Parathyroid adenoma (tissue), 2 donors: ENCODE measurements around the gene MAN2A1.

Source experiments
- H2AFZ ChIP-seq: fragments of 300-600 bp; sonication (generic); one replicate; pipeline ENCODE4 v1.7.0; 2017; ENCODE audit warnings: antibody characterized with exemption, mild to moderate bottlenecking
- H3K27ac ChIP-seq: fragments of 300-600 bp; sonication (generic); one replicate; pipeline ENCODE4 v1.7.0; 2017
- H3K27me3 ChIP-seq: fragments of 300-600 bp; sonication (generic); one replicate; pipeline ENCODE4 v1.7.0; 2017; ENCODE audit warnings: low read length; ENCODE audit not compliant: control insufficient read depth, insufficient read depth
- H3K36me3 ChIP-seq: fragments of 300-600 bp; sonication (generic); one replicate; pipeline ENCODE4 v1.7.0; 2017; ENCODE audit warnings: low read length; ENCODE audit not compliant: control insufficient read depth, insufficient read depth
- H3K4me1 ChIP-seq: fragments of 300-600 bp; sonication (generic); one replicate; pipeline ENCODE4 v1.7.0; 2017; ENCODE audit warnings: control low read depth
- H3K4me2 ChIP-seq: fragments of 300-600 bp; sonication (generic); one replicate; pipeline ENCODE4 v1.7.0; 2017; ENCODE audit warnings: low read length
- H3K4me3 ChIP-seq: fragments of 300-600 bp; sonication (generic); one replicate; pipeline ENCODE4 v1.7.0; 2017; ENCODE audit warnings: low read depth, low read length
- H3K79me2 ChIP-seq: fragments of 300-600 bp; sonication (generic); one replicate; pipeline ENCODE4 v1.7.0; 2017; ENCODE audit warnings: control low read depth
- H3K9ac ChIP-seq: fragments of 300-600 bp; sonication (generic); one replicate; pipeline ENCODE4 v1.7.0; 2017; ENCODE audit warnings: mild to moderate bottlenecking
- H3K9me3 ChIP-seq: fragments of 300-600 bp; sonication (generic); one replicate; pipeline ENCODE4 v1.7.0; 2017; ENCODE audit warnings: low read length; ENCODE audit not compliant: control insufficient read depth
- TF ChIP-seq, protein P1 (sequence below): fragments of 300-600 bp; sonication (generic); IDR thresholded peaks from one replicate; pipeline ENCODE4 v1.7.0; 2017; ENCODE audit warnings: antibody characterized with exemption, mild to moderate bottlenecking
- donor health status: primary hyperparathyroidism.

MAN2A1 gene

GRCh38 chr5:109711673-109712072 is 21.9 kb downstream of the MAN2A1 start:
- Histone ChIP-seq H3K27me3 (no peaks in the 10 kb centered on the region), H3K4me1 (peaks cover 2% of the 10 kb centered on the region), H2AFZ (no peak overlapping the region), H3K9ac (no peak overlapping the region), H3K36me3 (no peaks in the 10 kb centered on the region), H3K27ac (no peak overlapping the region), H3K79me2 (peaks cover 4% of the 10 kb centered on the region), H3K4me3 (no peak overlapping the region), H3K9me3 (no peaks in the 10 kb centered on the region), H3K4me2 (no peak overlapping the region)
- TF ChIP-seq, protein P1, sequence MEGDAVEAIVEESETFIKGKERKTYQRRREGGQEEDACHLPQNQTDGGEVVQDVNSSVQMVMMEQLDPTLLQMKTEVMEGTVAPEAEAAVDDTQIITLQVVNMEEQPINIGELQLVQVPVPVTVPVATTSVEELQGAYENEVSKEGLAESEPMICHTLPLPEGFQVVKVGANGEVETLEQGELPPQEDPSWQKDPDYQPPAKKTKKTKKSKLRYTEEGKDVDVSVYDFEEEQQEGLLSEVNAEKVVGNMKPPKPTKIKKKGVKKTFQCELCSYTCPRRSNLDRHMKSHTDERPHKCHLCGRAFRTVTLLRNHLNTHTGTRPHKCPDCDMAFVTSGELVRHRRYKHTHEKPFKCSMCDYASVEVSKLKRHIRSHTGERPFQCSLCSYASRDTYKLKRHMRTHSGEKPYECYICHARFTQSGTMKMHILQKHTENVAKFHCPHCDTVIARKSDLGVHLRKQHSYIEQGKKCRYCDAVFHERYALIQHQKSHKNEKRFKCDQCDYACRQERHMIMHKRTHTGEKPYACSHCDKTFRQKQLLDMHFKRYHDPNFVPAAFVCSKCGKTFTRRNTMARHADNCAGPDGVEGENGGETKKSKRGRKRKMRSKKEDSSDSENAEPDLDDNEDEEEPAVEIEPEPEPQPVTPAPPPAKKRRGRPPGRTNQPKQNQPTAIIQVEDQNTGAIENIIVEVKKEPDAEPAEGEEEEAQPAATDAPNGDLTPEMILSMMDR, result no peak

DNA sequence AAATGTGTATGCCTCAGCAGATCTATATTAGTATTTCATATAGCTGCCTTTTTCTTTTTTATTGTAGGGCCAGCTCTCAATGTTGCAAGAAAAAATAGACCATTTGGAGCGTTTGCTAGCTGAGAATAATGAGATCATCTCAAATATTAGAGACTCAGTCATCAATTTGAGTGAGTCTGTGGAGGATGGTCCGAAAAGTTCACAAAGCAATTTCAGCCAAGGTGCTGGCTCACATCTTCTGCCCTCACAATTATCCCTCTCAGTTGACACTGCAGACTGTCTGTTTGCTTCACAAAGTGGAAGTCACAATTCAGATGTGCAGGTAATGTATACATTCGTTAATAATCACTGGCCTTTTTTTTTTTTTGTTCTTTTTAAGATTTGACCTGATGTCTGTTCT is 23.7 kb downstream of the MAN2A1 start:
- Histone ChIP-seq H3K79me2 (peaks cover 5% of the 10 kb centered on the region), H3K9ac (no peak overlapping the region), H3K36me3 (no peaks in the 10 kb centered on the region), H3K4me2 (no peak overlapping the region), H3K4me1 (peaks cover 2% of the 10 kb centered on the region), H3K27me3 (no peaks in the 10 kb centered on the region), H2AFZ (no peak overlapping the region), H3K27ac (no peak overlapping the region), H3K9me3 (no peaks in the 10 kb centered on the region), H3K4me3 (no peak overlapping the region)
- TF ChIP-seq, protein P1, result no peak

- H3K9ac ChIP-seq, result no peak overlapping the region
- no peaks in the 10 kb centered on the region for H3K36me3 ChIP-seq
- peak overlapping the region; percentile 30 for H2AFZ ChIP-seq
- H3K27ac ChIP-seq, result peak overlapping the region; percentile 30
- no peak overlapping the region for H3K4me2 ChIP-seq
- H3K4me3 ChIP-seq, result no peak overlapping the region
- no peaks in the 10 kb centered on the region for H3K9me3 ChIP-seq
- H3K79me2 ChIP-seq, result peaks cover 5% of the 10 kb centered on the region
- peaks cover 2% of the 10 kb centered on the region for H3K4me1 ChIP-seq
- TF ChIP-seq, protein P1, result no peak
- no peaks in the 10 kb centered on the region for H3K27me3 ChIP-seq
Observed at GRCh38 chr5:109714592-109714991, 24.9 kb downstream of the MAN2A1 start.

GRCh38 chr5:109718216-109718615 is 28.5 kb downstream of the MAN2A1 start:
- H3K79me2 ChIP-seq, result peaks cover 7% of the 10 kb centered on the region
- H2AFZ ChIP-seq, result no peak overlapping the region
- no peaks in the 10 kb centered on the region for H3K9me3 ChIP-seq
- TF ChIP-seq, protein P1, result no peak
- H3K36me3 ChIP-seq, result no peaks in the 10 kb centered on the region
- no peak overlapping the region for H3K27ac ChIP-seq
- H3K27me3 ChIP-seq, result no peaks in the 10 kb centered on the region
- H3K4me2 ChIP-seq, result no peak overlapping the region
- H3K4me1 ChIP-seq, result peaks cover 2% of the 10 kb centered on the region
- H3K9ac ChIP-seq, result no peak overlapping the region
- no peak overlapping the region for H3K4me3 ChIP-seq

GRCh38 chr5:109718632-109719031 is 28.9 kb downstream of the MAN2A1 start:
- TF ChIP-seq, protein P1, result no peak
- Histone ChIP-seq H3K9me3 (no peaks in the 10 kb centered on the region), H3K4me1 (peaks cover 2% of the 10 kb centered on the region), H3K9ac (no peak overlapping the region), H3K79me2 (peaks cover 7% of the 10 kb centered on the region), H3K27me3 (no peaks in the 10 kb centered on the region), H2AFZ (no peak overlapping the region), H3K4me3 (no peak overlapping the region), H3K36me3 (no peaks in the 10 kb centered on the region), H3K27ac (no peak overlapping the region), H3K4me2 (no peak overlapping the region)
